H1 (cell line): ENCODE results near the gene MBOAT2. TPM values are rescaled to one million over a fixed set of nuclear protein-coding genes. Genes with fewer than 3 reads are reported as not detected.

Source experiments
- KDM1A ChIP-seq: fragments of 200-600, 300-600 bp; sonication (generic); IDR thresholded peaks from 2 replicates; pipeline ENCODE4 v1.7.1; 2016; ENCODE audit warnings: mild to moderate bottlenecking, low read length, borderline replicate concordance
- KDM5A ChIP-seq: fragments of 200-600 bp; IDR thresholded peaks from 2 replicates; pipeline ENCODE4 v1.7.1; 2012; ENCODE audit warnings: mild to moderate bottlenecking, low read length, inconsistent platforms, mixed read lengths
- MAFK ChIP-seq: IDR thresholded peaks from 2 replicates; pipeline ENCODE4 v1.6.1; 2012; ENCODE audit warnings: low read depth, mild to moderate bottlenecking, improper control_type of control experiment, low read length
- SRF ChIP-seq: IDR thresholded peaks from 2 replicates; pipeline ENCODE4 v1.6.1; 2011; ENCODE audit warnings: mild to moderate bottlenecking, low read depth, low read length, moderate library complexity
- TCF12 ChIP-seq: IDR thresholded peaks from 2 replicates; pipeline ENCODE4 v1.6.1; 2011; ENCODE audit warnings: low read depth, mild to moderate bottlenecking, low read length
- polyA plus RNA-seq, 7 experiments: library from polyadenylated mRNA; depleted of rRNA in 3 of 7; stranded (reverse) in 5 of 7; unstranded in 2 of 7; fragments of >200 nt in 5 of 7; fragments of 200-250 nt in 2 of 7; gene quantifications; 1 replicate in 5 of 7; 2 replicates in 1 of 7; 4 replicates in 1 of 7; pipeline versions ENCODE4 v1.2.1 to v1.2.3, GENCODE V29; 2011 to 2013; ENCODE audit warnings: missing spikeins in 2 of 7, mixed read lengths in 2 of 7
- total RNA-seq: library from RNA; stranded (reverse); fragmentation: NEBNext Ultra II Directional; extraction: Animal tissue kit (Norgen Biotek cat#: 25700); gene quantifications from 2 replicates; pipeline ENCODE4 v1.2.1, GENCODE V29; 2021

The MBOAT2 gene
- total and polyA plus RNA-seq, 2 of the 8 experiments (the other 6 are each of a cell fraction or from before 2014, with no cell fraction given): 11.2 to 23.4 TPM

GRCh38 chr2:8861797-8862196 is 141.7 kb downstream of the MBOAT2 start (continued):
- TF ChIP-seq SRF: no peak
- TF ChIP-seq TCF12: no peak
- TF ChIP-seq MAFK: no peak
- TF ChIP-seq KDM5A: no peak
- TF ChIP-seq KDM1A: no peak
- TF ChIP-seq, all 59 proteins: peak for 0
